ENCODE measurements around the gene WDR43. TPM values are rescaled to one million over a fixed set of nuclear protein-coding genes. Genes with fewer than 3 reads are reported as not detected.

WDR43 gene
- total and polyA plus RNA-seq, 3 experiments from 2014 or later, result 40.0 to 186 (median 169) TPM

DNA sequence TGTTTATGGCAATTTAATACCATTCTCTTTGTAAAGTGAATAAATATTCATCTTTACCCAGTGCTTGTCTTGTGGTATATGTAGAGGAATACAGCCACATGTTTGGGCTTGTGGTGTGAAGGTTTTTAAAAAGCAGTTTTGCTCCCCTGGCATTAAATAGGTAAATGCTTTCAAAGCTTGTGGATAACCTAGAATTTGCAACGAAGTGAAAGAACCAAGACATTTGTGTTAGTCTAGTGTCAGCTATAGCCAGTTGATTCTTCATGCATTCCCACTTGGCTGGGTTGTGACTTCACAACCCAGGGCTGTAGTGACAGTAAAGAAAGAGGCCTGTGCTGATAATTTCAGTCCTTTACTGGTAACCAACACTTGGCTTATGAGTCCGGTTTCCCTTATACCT lies 53.7 kb downstream of the WDR43 start:
- no peak overlapping the region for H3K27ac ChIP-seq (ENCODE audit: low read depth, low read length)
- H3K4me1 Mint-ChIP-seq, result peaks cover 0 to 2% (median 0%) of the 10 kb centered on the region in 3 donors
- no peak for DNase-seq
- peaks cover 17% of the 10 kb centered on the region for H3K36me3 ChIP-seq (ENCODE audit: insufficient read depth, low read length)
- no peaks in the 10 kb centered on the region for H3K4me1 ChIP-seq (ENCODE audit: insufficient read depth, low read length)
- no peaks in the 10 kb centered on the region for H3K9me3 Mint-ChIP-seq
- CTCF ChIA-PET, result no interaction called here
- peaks cover 14 to 49% (median 25%) of the 10 kb centered on the region in 3 donors for H3K36me3 Mint-ChIP-seq
- no peak overlapping the region for H3K4me3 ChIP-seq (ENCODE audit: low read length)
- no peak overlapping the region for H3K4me3 Mint-ChIP-seq
- no peaks in the 10 kb centered on the region for H3K9me3 ChIP-seq (ENCODE audit: low read length)
- no peak overlapping the region for H3K27ac Mint-ChIP-seq
- no peaks in the 10 kb centered on the region for H3K27me3 Mint-ChIP-seq
- POLR2A ChIA-PET, result no interaction called here
- H3K27me3 ChIP-seq (ENCODE audit: insufficient read depth, low read length, poor library complexity, severe bottlenecking), result no peaks in the 10 kb centered on the region

DNA sequence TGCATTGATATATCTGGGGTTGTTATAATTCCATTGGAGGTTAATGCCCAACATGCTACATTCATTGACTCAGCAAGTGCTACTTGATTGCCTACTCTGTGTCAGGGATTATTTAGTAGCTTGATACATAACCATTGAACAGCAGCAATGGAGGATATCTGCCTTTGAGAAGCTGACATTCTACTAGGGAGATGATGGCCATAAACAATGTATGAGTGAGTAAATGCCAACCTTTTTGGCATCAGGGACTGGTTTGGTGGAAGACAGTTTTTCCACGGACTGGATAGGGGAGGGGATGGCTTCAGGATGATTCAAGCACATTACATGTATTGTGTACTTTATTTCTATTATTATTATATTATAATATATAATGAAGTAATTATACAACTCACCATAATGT lies 54.7 kb downstream of the WDR43 start:
- Mint-ChIP-seq H3K4me3 (no peak overlapping the region), H3K27me3 (no peaks in the 10 kb centered on the region), H3K4me1 (peaks cover 0 to 2% (median 0%) of the 10 kb centered on the region in 3 donors), H3K9me3 (no peaks in the 10 kb centered on the region), H3K36me3 (peaks cover 14 to 40% (median 16%) of the 10 kb centered on the region in 3 donors), H3K27ac (peak overlapping the region in 1 of 8 donors; percentile 61)
- ChIA-PET POLR2A (no interaction called here), CTCF (no interaction called here)
- DNase-seq, result no peak
- no peaks in the 10 kb centered on the region for H3K27me3 ChIP-seq (ENCODE audit: insufficient read depth, low read length, poor library complexity, severe bottlenecking)
- no peak overlapping the region for H3K4me3 ChIP-seq (ENCODE audit: low read length)
- H3K4me1 ChIP-seq (ENCODE audit: insufficient read depth, low read length), result no peaks in the 10 kb centered on the region
- no peaks in the 10 kb centered on the region for H3K9me3 ChIP-seq (ENCODE audit: low read length)
- H3K27ac ChIP-seq (ENCODE audit: low read depth, low read length), result no peak overlapping the region
- H3K36me3 ChIP-seq (ENCODE audit: insufficient read depth, low read length), result peaks cover 9% of the 10 kb centered on the region

DNA sequence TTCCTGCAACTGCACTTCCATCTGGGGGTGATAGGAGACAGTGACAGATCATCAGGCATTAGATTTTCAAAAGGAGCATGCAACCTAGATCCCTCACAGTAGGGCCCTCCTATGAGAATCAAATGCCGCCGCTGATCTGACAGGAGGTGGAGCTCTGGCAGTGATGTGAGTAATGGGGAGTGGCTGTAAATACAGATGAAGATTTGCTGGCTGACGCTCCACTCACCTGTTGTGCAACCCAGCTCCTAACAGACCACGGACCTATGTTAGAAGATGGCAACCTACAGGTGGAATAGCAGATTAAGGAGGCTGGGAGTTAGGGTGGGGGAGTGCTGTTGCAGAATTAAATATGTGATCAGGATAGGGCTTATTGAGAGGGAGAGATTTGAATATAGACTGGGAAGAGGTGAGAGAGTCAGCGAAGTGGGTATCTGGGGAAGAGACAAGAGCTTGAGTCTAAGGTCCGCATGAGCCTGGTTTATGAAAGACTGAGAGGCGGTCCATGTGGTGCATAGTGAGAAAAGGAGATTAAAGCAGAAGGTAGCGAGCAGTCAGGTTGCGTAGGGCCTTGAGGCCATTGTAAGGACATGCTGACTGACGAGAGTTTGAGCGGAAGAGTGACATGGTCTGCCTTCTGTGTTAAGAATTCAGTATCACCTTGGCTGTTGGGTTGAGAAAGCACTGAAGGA lies 55.3 kb downstream of the WDR43 start:
- Histone ChIP-seq H3K27me3 (ENCODE audit: insufficient read depth, low read length, poor library complexity, severe bottlenecking) (no peaks in the 10 kb centered on the region), H3K4me1 (ENCODE audit: insufficient read depth, low read length) (no peaks in the 10 kb centered on the region), H3K27ac (ENCODE audit: low read depth, low read length) (no peak overlapping the region), H3K36me3 (ENCODE audit: insufficient read depth, low read length) (peaks cover 6% of the 10 kb centered on the region), H3K4me3 (ENCODE audit: low read length) (no peak overlapping the region), H3K9me3 (ENCODE audit: low read length) (no peaks in the 10 kb centered on the region)
- POLR2A ChIA-PET, result no interaction called here
- no peaks in the 10 kb centered on the region for H3K27me3 Mint-ChIP-seq
- peaks cover 0 to 2% (median 0%) of the 10 kb centered on the region in 3 donors for H3K4me1 Mint-ChIP-seq
- peak overlapping the region in 3 of 8 donors; percentile 4 to 66 (median 26) for H3K27ac Mint-ChIP-seq
- no peak for DNase-seq
- H3K36me3 Mint-ChIP-seq, result peaks cover 11 to 35% (median 12%) of the 10 kb centered on the region in 3 donors
- no peak overlapping the region for H3K4me3 Mint-ChIP-seq
- CTCF ChIA-PET, result interaction anchor here (1.6 kb wide), 1 partner anchor 65 kb away, joined by 4 read pairs; no protein-coding TSS in a partner anchor
- no peaks in the 10 kb centered on the region for H3K9me3 Mint-ChIP-seq

DNA sequence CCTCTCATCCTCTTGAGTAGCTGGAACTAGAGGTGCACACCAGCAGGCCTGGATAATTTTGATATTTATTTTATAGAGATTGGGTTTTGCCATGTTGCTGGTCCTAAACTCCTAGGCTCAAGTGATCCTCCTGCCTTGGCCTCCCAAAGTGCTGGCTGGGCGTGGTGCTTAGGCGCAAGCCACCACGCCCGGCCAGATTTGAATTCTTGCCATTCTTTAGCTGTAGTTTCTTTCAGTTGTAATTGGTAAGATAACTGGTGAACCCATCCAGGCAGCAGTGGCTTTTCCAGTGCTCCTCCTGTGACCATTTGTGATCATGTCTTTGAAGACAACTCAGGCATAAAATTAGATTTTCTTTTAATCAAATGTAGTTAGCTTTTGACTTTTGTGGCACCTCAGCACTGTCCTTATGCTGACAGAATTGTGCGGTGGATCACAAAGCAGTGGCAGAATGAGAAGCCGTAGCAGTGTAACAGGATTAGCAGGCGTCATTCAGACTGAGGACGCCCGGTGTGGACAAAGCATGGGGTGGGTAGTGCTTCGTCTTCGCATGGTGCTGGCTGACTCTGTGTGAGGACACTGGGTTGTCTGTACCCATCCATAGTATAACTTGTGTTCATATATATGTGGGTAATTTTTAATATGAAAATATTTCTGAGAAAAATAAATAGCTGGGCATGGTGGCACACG lies 56.6 kb downstream of the WDR43 start:
- Mint-ChIP-seq H3K4me3 (no peak overlapping the region), H3K36me3 (peaks cover 9 to 25% (median 10%) of the 10 kb centered on the region in 3 donors), H3K27ac (no peak overlapping the region), H3K4me1 (peaks cover 0 to 2% (median 2%) of the 10 kb centered on the region in 3 donors), H3K27me3 (no peaks in the 10 kb centered on the region), H3K9me3 (no peaks in the 10 kb centered on the region)
- H3K27ac ChIP-seq (ENCODE audit: low read depth, low read length), result no peak overlapping the region
- H3K4me3 ChIP-seq (ENCODE audit: low read length), result no peak overlapping the region
- H3K4me1 ChIP-seq (ENCODE audit: insufficient read depth, low read length), result no peaks in the 10 kb centered on the region
- H3K27me3 ChIP-seq (ENCODE audit: insufficient read depth, low read length, poor library complexity, severe bottlenecking), result no peaks in the 10 kb centered on the region
- POLR2A ChIA-PET, result no interaction called here
- no peaks in the 10 kb centered on the region for H3K9me3 ChIP-seq (ENCODE audit: low read length)
- peaks cover 3% of the 10 kb centered on the region for H3K36me3 ChIP-seq (ENCODE audit: insufficient read depth, low read length)
- CTCF ChIA-PET, result interaction anchor here (1.6 kb wide), 1 partner anchor 64 kb away, joined by 4 read pairs; no protein-coding TSS in a partner anchor
- DNase-seq, result no peak

DNA sequence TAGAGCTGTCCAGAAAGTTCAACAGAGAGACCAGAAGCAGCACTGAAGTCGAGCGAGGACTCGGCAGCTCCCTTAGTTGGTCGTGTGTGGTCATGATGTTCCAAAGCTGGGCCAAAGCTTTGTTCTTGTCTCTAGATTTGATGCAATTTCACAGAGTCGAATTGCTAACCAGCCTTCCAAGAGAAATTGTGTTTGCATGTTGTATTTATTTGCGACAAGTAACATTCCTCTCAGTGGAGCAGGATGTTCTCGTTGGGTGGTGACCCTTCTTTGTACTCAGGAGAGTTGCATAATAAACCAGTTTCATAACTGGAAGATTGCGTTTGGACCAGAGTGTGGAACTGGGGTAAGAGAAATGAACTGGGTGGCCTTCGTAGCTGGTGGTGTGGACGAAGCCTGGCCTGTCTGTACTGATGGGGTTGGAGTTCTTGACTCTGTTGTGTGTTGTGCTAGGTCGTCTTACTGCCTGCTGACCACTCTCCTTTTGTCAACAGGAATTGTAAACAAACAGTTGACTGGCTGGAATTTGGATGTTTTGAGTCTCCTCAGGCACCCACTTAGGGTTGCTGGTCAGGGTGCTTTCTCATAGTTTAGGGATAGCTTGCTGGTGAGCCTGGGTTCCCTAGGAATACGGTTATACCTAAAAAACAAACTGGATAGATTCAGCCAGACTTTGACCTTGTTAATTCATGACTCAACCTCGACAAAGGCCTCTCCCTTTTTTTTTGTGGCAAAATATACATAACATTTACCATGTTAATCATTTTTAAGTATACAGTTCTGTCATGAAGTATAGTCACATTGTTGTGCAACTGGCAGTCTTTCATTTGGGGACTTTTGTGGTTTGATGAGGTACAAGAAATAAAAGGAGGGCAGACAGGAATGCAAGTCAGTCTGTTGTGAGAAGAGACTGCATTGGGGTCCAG lies 57.7 kb downstream of the WDR43 start:
- Mint-ChIP-seq H3K27me3 (no peaks in the 10 kb centered on the region), H3K4me1 (peaks cover 0 to 10% (median 2%) of the 10 kb centered on the region in 3 donors), H3K36me3 (peaks cover 6 to 18% (median 7%) of the 10 kb centered on the region in 3 donors), H3K4me3 (no peak overlapping the region), H3K27ac (peak overlapping the region in 5 of 8 donors; percentile 23 to 78 (median 49)), H3K9me3 (no peaks in the 10 kb centered on the region)
- no peaks in the 10 kb centered on the region for H3K9me3 ChIP-seq (ENCODE audit: low read length)
- no peak overlapping the region for H3K4me3 ChIP-seq (ENCODE audit: low read length)
- no peaks in the 10 kb centered on the region for H3K27me3 ChIP-seq (ENCODE audit: insufficient read depth, low read length, poor library complexity, severe bottlenecking)
- no peak for DNase-seq
- H3K27ac ChIP-seq (ENCODE audit: low read depth, low read length), result no peak overlapping the region
- H3K36me3 ChIP-seq (ENCODE audit: insufficient read depth, low read length), result peaks cover 3% of the 10 kb centered on the region
- POLR2A ChIA-PET, result no interaction called here
- no peaks in the 10 kb centered on the region for H3K4me1 ChIP-seq (ENCODE audit: insufficient read depth, low read length)
- CTCF ChIA-PET, result no interaction called here

DNA sequence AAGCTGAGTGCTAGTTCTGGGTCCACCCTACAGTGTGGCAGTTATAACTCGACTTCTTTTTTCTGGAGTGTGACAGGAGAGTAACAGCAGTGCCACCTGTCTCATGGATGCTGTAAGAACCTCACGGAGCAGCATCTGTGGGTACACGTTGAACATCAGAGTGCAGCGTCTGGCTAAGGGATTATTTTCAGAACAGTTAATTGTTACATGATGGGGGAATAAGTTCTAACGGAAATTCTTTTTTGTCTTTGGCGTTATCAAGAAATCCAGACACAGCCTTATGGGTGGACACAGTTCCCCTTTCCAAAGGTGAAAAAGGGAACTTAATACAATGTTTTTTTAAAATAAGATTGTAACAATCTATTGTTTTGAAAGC lies 58.4 kb downstream of the WDR43 start:
- Histone ChIP-seq H3K27me3 (ENCODE audit: insufficient read depth, low read length, poor library complexity, severe bottlenecking) (no peaks in the 10 kb centered on the region), H3K4me3 (ENCODE audit: low read length) (no peak overlapping the region), H3K9me3 (ENCODE audit: low read length) (no peaks in the 10 kb centered on the region), H3K36me3 (ENCODE audit: insufficient read depth, low read length) (peaks cover 3% of the 10 kb centered on the region), H3K27ac (ENCODE audit: low read depth, low read length) (no peak overlapping the region), H3K4me1 (ENCODE audit: insufficient read depth, low read length) (no peaks in the 10 kb centered on the region)
- H3K4me1 Mint-ChIP-seq, result peaks cover 0 to 10% (median 2%) of the 10 kb centered on the region in 3 donors
- CTCF ChIA-PET, result no interaction called here
- peak overlapping the region in 1 of 8 donors; percentile 49 for H3K27ac Mint-ChIP-seq
- no peak for DNase-seq
- no peaks in the 10 kb centered on the region for H3K9me3 Mint-ChIP-seq
- H3K27me3 Mint-ChIP-seq, result no peaks in the 10 kb centered on the region
- POLR2A ChIA-PET, result no interaction called here
- peaks cover 6 to 15% (median 7%) of the 10 kb centered on the region in 3 donors for H3K36me3 Mint-ChIP-seq
- H3K4me3 Mint-ChIP-seq, result no peak overlapping the region

DNA sequence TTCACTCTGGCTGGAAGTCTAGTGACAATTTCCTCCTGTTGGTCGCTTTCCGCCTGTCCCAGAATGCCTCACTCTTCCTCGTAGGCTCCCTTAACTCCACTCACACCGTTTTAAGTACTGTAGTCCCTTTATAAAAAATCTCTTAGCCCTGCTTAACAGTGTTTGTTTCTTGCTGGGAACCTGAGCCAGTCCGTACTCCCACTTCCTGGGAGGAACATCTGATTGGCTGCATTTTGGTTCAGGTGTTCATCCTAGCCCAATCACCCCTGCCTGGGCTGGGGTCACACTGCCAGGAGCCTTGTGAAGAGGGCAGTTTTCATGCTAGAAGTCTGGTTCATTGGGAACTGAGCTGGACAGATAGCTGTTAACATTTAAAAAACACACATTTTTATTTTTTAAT lies 61.0 kb downstream of the WDR43 start:
- H3K36me3 Mint-ChIP-seq, result no peaks in the 10 kb centered on the region
- ChIA-PET CTCF (interaction anchor here (0.7 to 1.7 kb wide), 10 partner anchors 10 to 389 kb away, joined by 3 to 7 read pairs (median 3); no protein-coding TSS in a partner anchor), POLR2A (no interaction called here)
- no peaks in the 10 kb centered on the region for H3K27me3 Mint-ChIP-seq
- Histone ChIP-seq H3K4me3 (ENCODE audit: low read length) (no peak overlapping the region), H3K9me3 (ENCODE audit: low read length) (no peaks in the 10 kb centered on the region), H3K36me3 (ENCODE audit: insufficient read depth, low read length) (no peaks in the 10 kb centered on the region), H3K27me3 (ENCODE audit: insufficient read depth, low read length, poor library complexity, severe bottlenecking) (no peaks in the 10 kb centered on the region), H3K27ac (ENCODE audit: low read depth, low read length) (no peak overlapping the region), H3K4me1 (ENCODE audit: insufficient read depth, low read length) (no peaks in the 10 kb centered on the region)
- peak overlapping the region in 1 of 8 donors; percentile 2 for H3K27ac Mint-ChIP-seq
- H3K4me1 Mint-ChIP-seq, result peaks cover 0 to 15% (median 5%) of the 10 kb centered on the region in 3 donors
- no peaks in the 10 kb centered on the region for H3K9me3 Mint-ChIP-seq
- no peak for DNase-seq
- H3K4me3 Mint-ChIP-seq, result peak overlapping the region in 1 of 7 donors; percentile 57

Data from CD8-positive, alpha-beta memory T cell (primary cell).